Thyroid gland (tissue), 4 donors: ENCODE results near the gene ALS2. TPM values are rescaled to one million over a fixed set of nuclear protein-coding genes. Genes with fewer than 3 reads are reported as not detected.
"Not testable (repeated sequence)": the region's sequence is repeated elsewhere in the genome, so short reads cannot be mapped to it uniquely, and the experiment has no call there.

ENCODE experiments used
- DNase-seq, 2 donors: peaks; one replicate each; pipeline ENCODE4 v3.0.0-alpha.2; 2019
- H3K27ac ChIP-seq, 3 donors: fragments of 200-600 bp; sonication (generic); 1 replicate in 2 of 3; 2 replicates in 1 of 3; pipeline ENCODE4 v1.5.1; 2016 to 2019; ENCODE audit warnings: mild to moderate bottlenecking in 1 of 3, moderate library complexity in 1 of 3
- H3K27me3 ChIP-seq: fragments of 200-600 bp; sonication (generic); one replicate; pipeline ENCODE4 v1.5.1; 2019
- H3K36me3 ChIP-seq, 2 donors: fragments of 200-600 bp; sonication (generic); one replicate each; pipeline ENCODE4 v1.5.1; 2016 to 2019
- H3K4me1 ChIP-seq, 2 donors: fragments of 200-600 bp; sonication (generic); one replicate each; pipeline ENCODE4 v1.5.1; 2017 to 2019
- H3K4me3 ChIP-seq, 3 donors: fragments of 200-600 bp; sonication (generic); replicated peaks in 1 of 3; 1 replicate in 2 of 3; 2 replicates in 1 of 3; pipeline ENCODE4 v1.5.1; 2016; ENCODE audit warnings: mild to moderate bottlenecking in 1 of 3
- H3K9me3 ChIP-seq: fragments of 200-600 bp; sonication (generic); one replicate; pipeline ENCODE4 v1.5.1; 2017
- CTCF ChIP-seq, 6 experiments: fragments of 200-600 bp in 3 of 6; fragments of 450-650 bp in 3 of 6; sonication (generic) in 3 of 6; IDR thresholded peaks; one replicate each; pipeline ENCODE4 v1.5.1; 2016 to 2019; ENCODE audit warnings: antibody characterized with exemption in 6 of 6, mild to moderate bottlenecking in 2 of 6, inconsistent platforms in 1 of 6, moderate library complexity in 1 of 6
- POLR2A ChIP-seq, 2 donors: fragments of 450-650 bp; IDR thresholded peaks; one replicate each; pipeline ENCODE4 v1.6.1; 2017; ENCODE audit warnings: antibody characterized with exemption in 2 of 2, mild to moderate bottlenecking in 2 of 2, moderate library complexity in 1 of 2
- WGBS, 2 donors: methylation state at CpG; one replicate each; pipeline ENCODE4 v1.1.5; 2017; 5-methylcytosine and 5-hydroxymethylcytosine counted together
- intact Hi-C: fragments of 100-400 bp; cut with DNase I; formaldehyde crosslinking; loops from one replicate; pipeline ENCODE4 v1.15.1; 2023
- total RNA-seq, 4 donors: library from RNA; depleted of rRNA; stranded (reverse); fragments of >200 nt; gene quantifications; one replicate each; pipeline ENCODE4 v1.2.3, GENCODE V29; 2016

Gene ALS2
- total RNA-seq, 4 donors from 2014 or later, result 20.9 to 37.6 (median 29.9) TPM

GRCh38 chr2:201808027-201808426 lies 27.3 kb upstream of the ALS2 start:
- Histone ChIP-seq H3K36me3 (no peaks in the 10 kb centered on the region), H3K4me1 (no peaks in the 10 kb centered on the region), H3K27ac (no peak overlapping the region), H3K4me3 (no peak overlapping the region), H3K9me3 (no peaks in the 10 kb centered on the region), H3K27me3 (no peaks in the 10 kb centered on the region)
- no peak for DNase-seq
- intact Hi-C loops, result no loop called here
- WGBS, 2 donors, result 74 to 88% methylated on average over 2 of the region's 2 CpGs
- TF ChIP-seq POLR2A (IDR thresholded peaks at IDR 0.05) (no peak), CTCF (IDR thresholded peaks at IDR 0.05) (no peak)

GRCh38 chr2:201807452-201807999 lies 26.8 kb upstream of the ALS2 start:
- Histone ChIP-seq H3K4me3 (no peak overlapping the region), H3K9me3 (no peaks in the 10 kb centered on the region), H3K36me3 (no peaks in the 10 kb centered on the region), H3K4me1 (no peaks in the 10 kb centered on the region), H3K27me3 (no peaks in the 10 kb centered on the region), H3K27ac (no peak overlapping the region)
- TF ChIP-seq POLR2A (IDR thresholded peaks at IDR 0.05), result no peak
- no peak for TF ChIP-seq CTCF (IDR thresholded peaks at IDR 0.05)
- WGBS, 2 donors, result 49 to 59% methylated on average over 8 of the region's 8 CpGs
- intact Hi-C loops, result no loop called here
- peak in 1 of 2 donors; percentile 2 for DNase-seq

- Histone ChIP-seq H3K4me3 (no peak within 1 kb of the TSS), H3K9me3 (no peaks in the 10 kb centered on the region), H3K36me3 (no peaks in the 10 kb centered on the region), H3K27me3 (no peaks in the 10 kb centered on the region), H3K27ac (no peak within 1 kb of the TSS), H3K4me1 (no peaks in the 10 kb centered on the region)
- WGBS, 2 donors, result 63 to 64% methylated on average over 10 of the region's 10 CpGs
- intact Hi-C loops, result no loop called here
- no peak for DNase-seq
- TF ChIP-seq POLR2A (IDR thresholded peaks at IDR 0.05) (no peak), CTCF (IDR thresholded peaks at IDR 0.05) (no peak)
Observed at GRCh38 chr2:201806442-201807170, 25.9 kb upstream of the ALS2 start, which contains the start of gene CDK15. TSS of gene CDK15 (plus strand) at chr2:201806537. CDS start at chr2:201806665, 128 bp downstream.

- H3K9me3 ChIP-seq, DNase-seq, H3K4me1 ChIP-seq, H3K36me3 ChIP-seq, intact Hi-C loops, H3K27me3 ChIP-seq, H3K4me3 ChIP-seq, H3K27ac ChIP-seq: not testable (repeated sequence)
- 86 to 92% methylated on average over 2 of the region's 2 CpGs for WGBS, 2 donors
Observed at GRCh38 chr2:201798914-201799285, 18.2 kb upstream of the ALS2 start.

- no peaks in the 10 kb centered on the region for H3K36me3 ChIP-seq
- H3K4me1 ChIP-seq, result no peaks in the 10 kb centered on the region
- no peak for DNase-seq
- H3K9me3 ChIP-seq, result no peaks in the 10 kb centered on the region
- H3K27me3 ChIP-seq, result no peaks in the 10 kb centered on the region
- intact Hi-C loops, result no loop called here
- H3K27ac ChIP-seq, result no peak overlapping the region
- WGBS, 2 donors, result 83 to 84% methylated on average over 7 of the region's 7 CpGs
- H3K4me3 ChIP-seq, result no peak overlapping the region
- no peak for TF ChIP-seq POLR2A (IDR thresholded peaks at IDR 0.05)
- no peak for TF ChIP-seq CTCF (IDR thresholded peaks at IDR 0.05)
Observed at GRCh38 chr2:201798252-201798913, 17.6 kb upstream of the ALS2 start.
